Measurements from ENCODE around the gene SYNE1.

The SYNE1 gene

GRCh38 chr6:152587473-152587872, 49.7 kb downstream of the SYNE1 start:
- Histone ChIP-seq H3K9ac (ENCODE audit: low read length) (no peak overlapping the region), H3K36me3 (ENCODE audit: control insufficient read depth, insufficient read depth, low read length) (no peaks in the 10 kb centered on the region), H3K27ac (ENCODE audit: low read depth, low read length) (no peak overlapping the region), H3K4me3 (ENCODE audit: low read depth, low read length) (no peak overlapping the region), H3K27me3 (ENCODE audit: control insufficient read depth, insufficient read depth, low read length) (no peaks in the 10 kb centered on the region), H3K4me1 (ENCODE audit: control insufficient read depth, insufficient read depth, low read length) (no peaks in the 10 kb centered on the region), H3K9me3 (ENCODE audit: control insufficient read depth, insufficient read depth, low read depth, low read length) (no peaks in the 10 kb centered on the region)

DNA sequence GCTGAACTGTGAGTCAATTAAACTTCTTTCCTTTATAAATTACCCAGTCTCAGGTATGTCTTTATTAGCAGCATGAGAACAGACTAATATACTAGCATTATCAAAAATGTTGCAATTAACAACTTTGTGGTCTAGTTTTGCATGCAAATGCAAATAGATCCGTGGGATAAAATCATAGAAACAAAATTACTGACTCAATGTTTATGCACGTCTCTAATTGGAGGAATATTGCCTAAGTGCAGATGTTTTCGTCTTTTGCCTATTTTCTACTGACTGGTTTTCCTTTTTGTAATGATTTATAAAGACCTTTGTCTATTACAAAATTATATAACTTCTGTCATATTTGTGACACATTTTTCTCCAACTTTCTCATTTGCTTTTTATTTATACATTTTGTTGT, 51.9 kb downstream of the SYNE1 start:
- H3K4me3 ChIP-seq (ENCODE audit: low read depth, low read length), result no peak overlapping the region
- no peaks in the 10 kb centered on the region for H3K9me3 ChIP-seq (ENCODE audit: control insufficient read depth, insufficient read depth, low read depth, low read length)
- no peaks in the 10 kb centered on the region for H3K27me3 ChIP-seq (ENCODE audit: control insufficient read depth, insufficient read depth, low read length)
- no peak overlapping the region for H3K9ac ChIP-seq (ENCODE audit: low read length)
- H3K4me1 ChIP-seq (ENCODE audit: control insufficient read depth, insufficient read depth, low read length), result no peaks in the 10 kb centered on the region
- H3K36me3 ChIP-seq (ENCODE audit: control insufficient read depth, insufficient read depth, low read length), result no peaks in the 10 kb centered on the region
- H3K27ac ChIP-seq (ENCODE audit: low read depth, low read length), result no peak overlapping the region

GRCh38 chr6:152583888-152584287, 53.3 kb downstream of the SYNE1 start:
- Histone ChIP-seq H3K9ac (ENCODE audit: low read length) (no peak overlapping the region), H3K36me3 (ENCODE audit: control insufficient read depth, insufficient read depth, low read length) (no peaks in the 10 kb centered on the region), H3K27ac (ENCODE audit: low read depth, low read length) (no peak overlapping the region), H3K4me3 (ENCODE audit: low read depth, low read length) (no peak overlapping the region), H3K27me3 (ENCODE audit: control insufficient read depth, insufficient read depth, low read length) (no peaks in the 10 kb centered on the region), H3K9me3 (ENCODE audit: control insufficient read depth, insufficient read depth, low read depth, low read length) (no peaks in the 10 kb centered on the region), H3K4me1 (ENCODE audit: control insufficient read depth, insufficient read depth, low read length) (no peaks in the 10 kb centered on the region)

- H3K27ac ChIP-seq (ENCODE audit: low read depth, low read length), result no peak overlapping the region
- H3K9me3 ChIP-seq (ENCODE audit: control insufficient read depth, insufficient read depth, low read depth, low read length), result no peaks in the 10 kb centered on the region
- 0 out of 2 replicates have a peak, but pooled peaks cover 4% of the 10 kb centered on the region for H3K27me3 ChIP-seq (ENCODE audit: control insufficient read depth, insufficient read depth, low read length)
- H3K36me3 ChIP-seq (ENCODE audit: control insufficient read depth, insufficient read depth, low read length), result no peaks in the 10 kb centered on the region
- H3K9ac ChIP-seq (ENCODE audit: low read length), result no peak overlapping the region
- H3K4me1 ChIP-seq (ENCODE audit: control insufficient read depth, insufficient read depth, low read length), result peaks cover 14% of the 10 kb centered on the region; the same call in 1 of the 2 replicates
- no peak overlapping the region for H3K4me3 ChIP-seq (ENCODE audit: low read depth, low read length)
Measured at GRCh38 chr6:152576525-152576924, 60.6 kb downstream of the SYNE1 start.

DNA sequence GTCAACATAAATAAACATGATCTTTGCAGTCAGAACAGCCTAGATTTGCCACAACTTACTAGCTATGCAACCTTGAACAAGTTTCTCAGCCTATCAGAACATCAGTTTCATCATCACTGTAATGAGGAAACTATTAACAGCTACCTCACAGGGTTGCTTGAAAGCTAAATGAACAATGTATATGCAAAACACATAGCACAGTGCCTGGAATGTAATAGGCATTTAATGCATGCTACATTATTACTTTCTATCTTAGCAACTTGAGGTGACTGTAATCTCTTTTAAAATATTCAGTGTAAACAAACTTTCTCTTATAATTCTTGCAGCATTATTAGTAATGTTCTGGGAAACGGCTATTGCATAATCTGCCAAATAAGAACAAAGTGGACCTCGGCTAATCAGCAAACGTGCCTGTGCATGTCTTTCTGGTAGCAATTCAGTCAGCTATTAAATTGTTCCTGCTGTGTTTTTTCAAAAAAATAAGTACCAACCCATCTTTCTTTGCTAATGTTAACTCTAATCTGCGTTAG, 61.5 kb downstream of the SYNE1 start:
- Histone ChIP-seq H3K27ac (ENCODE audit: low read depth, low read length) (no peak overlapping the region), H3K4me3 (ENCODE audit: low read depth, low read length) (no peak overlapping the region), H3K27me3 (ENCODE audit: control insufficient read depth, insufficient read depth, low read length) (0 out of 2 replicates have a peak, but pooled peaks cover 4% of the 10 kb centered on the region), H3K9me3 (ENCODE audit: control insufficient read depth, insufficient read depth, low read depth, low read length) (no peaks in the 10 kb centered on the region), H3K4me1 (ENCODE audit: control insufficient read depth, insufficient read depth, low read length) (peaks cover 16% of the 10 kb centered on the region; the same call in 1 of the 2 replicates), H3K36me3 (ENCODE audit: control insufficient read depth, insufficient read depth, low read length) (no peaks in the 10 kb centered on the region), H3K9ac (ENCODE audit: low read length) (no peak overlapping the region)

- H3K9me3 ChIP-seq (ENCODE audit: control insufficient read depth, insufficient read depth, low read depth, low read length), result no peaks in the 10 kb centered on the region
- no peaks in the 10 kb centered on the region for H3K36me3 ChIP-seq (ENCODE audit: control insufficient read depth, insufficient read depth, low read length)
- H3K27me3 ChIP-seq (ENCODE audit: control insufficient read depth, insufficient read depth, low read length), result 0 out of 2 replicates have a peak, but pooled peaks cover 4% of the 10 kb centered on the region
- H3K4me3 ChIP-seq (ENCODE audit: low read depth, low read length), result no peak overlapping the region
- peaks cover 21% of the 10 kb centered on the region; the same call in 1 of the 2 replicates for H3K4me1 ChIP-seq (ENCODE audit: control insufficient read depth, insufficient read depth, low read length)
- H3K9ac ChIP-seq (ENCODE audit: low read length), result no peak overlapping the region
- H3K27ac ChIP-seq (ENCODE audit: low read depth, low read length), result no peak overlapping the region
Measured at GRCh38 chr6:152575161-152575560, 62.0 kb downstream of the SYNE1 start.

- H3K27ac ChIP-seq (ENCODE audit: low read depth, low read length), result no peak overlapping the region
- no peaks in the 10 kb centered on the region for H3K36me3 ChIP-seq (ENCODE audit: control insufficient read depth, insufficient read depth, low read length)
- peaks cover 21% of the 10 kb centered on the region; the same call in 1 of the 2 replicates for H3K4me1 ChIP-seq (ENCODE audit: control insufficient read depth, insufficient read depth, low read length)
- H3K9me3 ChIP-seq (ENCODE audit: control insufficient read depth, insufficient read depth, low read depth, low read length), result no peaks in the 10 kb centered on the region
- H3K9ac ChIP-seq (ENCODE audit: low read length), result no peak overlapping the region
- H3K4me3 ChIP-seq (ENCODE audit: low read depth, low read length), result no peak overlapping the region
- 0 out of 2 replicates have a peak, but pooled peaks cover 4% of the 10 kb centered on the region for H3K27me3 ChIP-seq (ENCODE audit: control insufficient read depth, insufficient read depth, low read length)
Measured at GRCh38 chr6:152573762-152574161, 63.4 kb downstream of the SYNE1 start.

- no peaks in the 10 kb centered on the region for H3K9me3 ChIP-seq (ENCODE audit: control insufficient read depth, insufficient read depth, low read depth, low read length)
- H3K27ac ChIP-seq (ENCODE audit: low read depth, low read length), result no peak overlapping the region
- peaks cover 21% of the 10 kb centered on the region; the same call in 1 of the 2 replicates for H3K4me1 ChIP-seq (ENCODE audit: control insufficient read depth, insufficient read depth, low read length)
- H3K9ac ChIP-seq (ENCODE audit: low read length), result no peak overlapping the region
- no peaks in the 10 kb centered on the region for H3K36me3 ChIP-seq (ENCODE audit: control insufficient read depth, insufficient read depth, low read length)
- H3K4me3 ChIP-seq (ENCODE audit: low read depth, low read length), result no peak overlapping the region
- 0 out of 2 replicates have a peak, but pooled peaks cover 4% of the 10 kb centered on the region for H3K27me3 ChIP-seq (ENCODE audit: control insufficient read depth, insufficient read depth, low read length)
Measured at GRCh38 chr6:152572338-152573088, 64.6 kb downstream of the SYNE1 start.

DNA sequence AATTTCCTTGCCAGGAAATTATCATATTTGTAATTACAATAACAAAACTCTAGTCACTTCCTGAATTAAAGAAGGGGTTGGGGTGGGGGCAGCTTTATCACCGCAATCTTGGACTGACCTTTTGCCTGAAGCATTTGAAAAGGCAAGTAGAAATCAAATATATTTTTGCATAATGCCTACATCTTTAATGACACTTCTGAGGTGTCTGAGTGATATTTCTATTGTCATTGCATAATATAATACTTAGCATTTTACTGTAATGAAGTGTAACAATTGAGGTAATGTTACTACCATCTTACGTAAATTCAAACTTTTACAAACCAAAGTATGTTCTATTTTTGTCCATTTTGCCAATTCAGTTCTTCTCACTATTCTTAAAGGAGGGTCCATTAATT, 65.2 kb downstream of the SYNE1 start:
- H3K36me3 ChIP-seq (ENCODE audit: control insufficient read depth, insufficient read depth, low read length), result no peaks in the 10 kb centered on the region
- H3K27me3 ChIP-seq (ENCODE audit: control insufficient read depth, insufficient read depth, low read length), result 0 out of 2 replicates have a peak, but pooled peaks cover 4% of the 10 kb centered on the region
- H3K9me3 ChIP-seq (ENCODE audit: control insufficient read depth, insufficient read depth, low read depth, low read length), result no peaks in the 10 kb centered on the region
- H3K4me3 ChIP-seq (ENCODE audit: low read depth, low read length), result no peak overlapping the region
- no peak overlapping the region for H3K27ac ChIP-seq (ENCODE audit: low read depth, low read length)
- H3K9ac ChIP-seq (ENCODE audit: low read length), result no peak overlapping the region
- peaks cover 21% of the 10 kb centered on the region; the same call in 1 of the 2 replicates for H3K4me1 ChIP-seq (ENCODE audit: control insufficient read depth, insufficient read depth, low read length)

DNA sequence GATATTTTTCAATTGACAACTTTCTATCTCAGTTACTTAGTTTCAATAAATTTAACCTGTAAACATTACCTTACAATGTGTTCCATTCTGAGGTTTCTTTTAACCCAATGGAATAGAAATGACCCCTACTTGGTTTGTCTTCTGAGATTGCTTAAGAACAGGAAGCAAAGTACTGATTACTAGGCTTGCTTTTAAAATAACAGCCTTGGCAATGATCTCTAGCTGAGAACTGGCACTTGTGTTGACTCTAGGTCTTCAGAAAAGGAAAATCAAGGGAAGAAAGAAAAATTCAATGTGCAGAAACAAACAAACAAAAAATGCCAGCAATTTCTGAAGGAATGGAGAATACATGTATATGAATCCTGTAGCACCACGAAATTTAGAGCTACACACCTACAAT, 66.1 kb downstream of the SYNE1 start:
- H3K27me3 ChIP-seq (ENCODE audit: control insufficient read depth, insufficient read depth, low read length), result 0 out of 2 replicates have a peak, but pooled peaks cover 4% of the 10 kb centered on the region
- peaks cover 21% of the 10 kb centered on the region; the same call in 1 of the 2 replicates for H3K4me1 ChIP-seq (ENCODE audit: control insufficient read depth, insufficient read depth, low read length)
- no peaks in the 10 kb centered on the region for H3K9me3 ChIP-seq (ENCODE audit: control insufficient read depth, insufficient read depth, low read depth, low read length)
- H3K4me3 ChIP-seq (ENCODE audit: low read depth, low read length), result no peak overlapping the region
- no peaks in the 10 kb centered on the region for H3K36me3 ChIP-seq (ENCODE audit: control insufficient read depth, insufficient read depth, low read length)
- no peak overlapping the region for H3K27ac ChIP-seq (ENCODE audit: low read depth, low read length)
- H3K9ac ChIP-seq (ENCODE audit: low read length), result no peak overlapping the region

DNA sequence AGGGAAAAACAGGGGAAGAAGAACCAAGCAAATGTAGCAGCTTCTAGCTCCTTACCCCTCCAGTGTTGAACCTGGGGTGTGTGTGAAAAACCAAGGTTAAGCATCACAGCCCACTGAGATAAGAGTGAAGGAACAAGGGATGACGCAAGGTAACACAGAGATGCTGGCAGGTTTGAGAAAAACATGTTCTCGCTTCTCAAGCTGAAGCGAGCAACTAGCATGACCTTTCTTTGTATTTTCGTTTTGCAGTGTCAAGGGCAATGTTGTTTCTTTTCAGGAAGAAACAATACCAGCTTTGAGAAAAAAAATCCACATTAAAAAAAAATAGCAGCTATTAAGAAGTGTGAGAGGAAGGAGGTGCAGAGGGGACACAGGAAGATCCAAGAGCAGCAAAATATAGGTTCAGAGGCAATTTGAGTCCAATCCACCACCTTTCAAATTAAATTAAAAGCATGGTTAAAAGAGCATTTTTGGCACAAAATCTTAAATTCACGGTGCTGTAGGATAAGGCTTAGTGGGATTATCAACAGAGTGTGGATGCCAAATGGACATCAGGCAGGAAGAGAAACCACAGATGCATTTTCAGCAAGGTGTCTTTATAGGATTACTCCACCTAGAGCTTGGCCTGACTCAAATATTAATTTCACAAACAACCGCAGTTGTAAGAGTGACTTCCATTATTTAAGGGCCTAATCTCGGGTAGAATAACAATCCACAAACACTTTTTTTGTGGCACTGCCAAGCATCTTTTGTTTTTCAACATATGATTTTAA, 70.9 kb downstream of the SYNE1 start:
- Histone ChIP-seq H3K9ac (ENCODE audit: low read length) (no peak overlapping the region), H3K9me3 (ENCODE audit: control insufficient read depth, insufficient read depth, low read depth, low read length) (no peaks in the 10 kb centered on the region), H3K27ac (ENCODE audit: low read depth, low read length) (no peak overlapping the region), H3K4me1 (ENCODE audit: control insufficient read depth, insufficient read depth, low read length) (peaks cover 7% of the 10 kb centered on the region; the same call in 1 of the 2 replicates), H3K27me3 (ENCODE audit: control insufficient read depth, insufficient read depth, low read length) (no peaks in the 10 kb centered on the region), H3K4me3 (ENCODE audit: low read depth, low read length) (no peak overlapping the region), H3K36me3 (ENCODE audit: control insufficient read depth, insufficient read depth, low read length) (no peaks in the 10 kb centered on the region)

Data from HUES6 (cell line).